Trophoblast cell (in vitro differentiated cells and primary cell): ENCODE results near the gene HPCAL4.

Experiments
- DNase-seq, 2 donors: peaks; one replicate each; pipeline ENCODE4 v3.0.0-alpha.2; 2016
- H2AFZ ChIP-seq: 2 replicates; pipeline ENCODE4 v1.6.1; 2013; ENCODE audit warnings: low read length, moderate library complexity, mild to moderate bottlenecking; ENCODE audit not compliant: insufficient read depth, poor library complexity
- H2AK5ac ChIP-seq: 2 replicates; pipeline ENCODE4 v1.6.1; 2013; ENCODE audit warnings: mild to moderate bottlenecking, low read length
- H2BK120ac ChIP-seq: 2 replicates; pipeline ENCODE4 v1.6.1; 2013; ENCODE audit warnings: low read length, mild to moderate bottlenecking, moderate library complexity; ENCODE audit not compliant: insufficient read depth, poor library complexity
- H2BK12ac ChIP-seq: 2 replicates; pipeline ENCODE4 v1.6.1; 2013; ENCODE audit warnings: mild to moderate bottlenecking, low read length, moderate library complexity
- H2BK5ac ChIP-seq: 2 replicates; pipeline ENCODE4 v1.6.1; 2013; ENCODE audit warnings: low read length, low read depth, moderate library complexity, mild to moderate bottlenecking; ENCODE audit not compliant: poor library complexity
- H3K14ac ChIP-seq: 2 replicates; pipeline ENCODE4 v1.6.1; 2013; ENCODE audit warnings: mild to moderate bottlenecking, low read length
- H3K18ac ChIP-seq: 2 replicates; pipeline ENCODE4 v1.6.1; 2013; ENCODE audit warnings: mild to moderate bottlenecking, low read length
- H3K23ac ChIP-seq: 2 replicates; pipeline ENCODE4 v1.6.1; 2013; ENCODE audit warnings: low read length
- H3K27ac ChIP-seq: 2 replicates; pipeline ENCODE4 v1.5.1; 2013; ENCODE audit warnings: low read depth, mild to moderate bottlenecking, inconsistent platforms, low read length, moderate library complexity
- H3K27me3 ChIP-seq: 2 replicates; pipeline ENCODE4 v1.6.1; 2013; ENCODE audit warnings: inconsistent platforms, mild to moderate bottlenecking, low read length, moderate library complexity; ENCODE audit not compliant: insufficient read depth
- H3K36me3 ChIP-seq, 2 experiments: 1 replicate in 1 of 2; 2 replicates in 1 of 2; pipeline ENCODE4 v1.6.1; 2013; ENCODE audit warnings: low read length in 2 of 2, mild to moderate bottlenecking in 2 of 2, moderate library complexity in 1 of 2; ENCODE audit not compliant: insufficient read depth in 2 of 2, control insufficient read depth in 1 of 2
- H3K4ac ChIP-seq: 2 replicates; pipeline ENCODE4 v1.6.1; 2013; ENCODE audit warnings: low read depth, mild to moderate bottlenecking, low read length, moderate library complexity
- H3K4me1 ChIP-seq, 2 experiments: 1 replicate in 1 of 2; 2 replicates in 1 of 2; pipeline ENCODE4 v1.6.1; 2013; ENCODE audit warnings: low read length in 2 of 2, mild to moderate bottlenecking in 2 of 2, moderate library complexity in 1 of 2; ENCODE audit not compliant: insufficient read depth in 2 of 2, control insufficient read depth in 1 of 2
- H3K4me2 ChIP-seq: 2 replicates; pipeline ENCODE4 v1.6.1; 2013; ENCODE audit warnings: inconsistent platforms, mild to moderate bottlenecking, low read length, moderate library complexity
- H3K4me3 ChIP-seq: 2 replicates; pipeline ENCODE4 v1.5.1; 2013; ENCODE audit warnings: mild to moderate bottlenecking, low read depth, low read length, inconsistent platforms
- H3K79me1 ChIP-seq: one replicate; pipeline ENCODE4 v1.6.1; 2013; ENCODE audit warnings: low read length
- H3K79me2 ChIP-seq: 2 replicates; pipeline ENCODE4 v1.6.1; 2013; ENCODE audit warnings: low read length, mild to moderate bottlenecking; ENCODE audit not compliant: control insufficient read depth, insufficient read depth, poor library complexity
- H3K9ac ChIP-seq: 2 replicates; pipeline ENCODE4 v1.6.1; 2013; ENCODE audit warnings: mild to moderate bottlenecking, low read length
- H3K9me3 ChIP-seq: 2 replicates; pipeline ENCODE4 v1.6.1; 2013; ENCODE audit warnings: low read depth, mild to moderate bottlenecking, control low read depth, inconsistent platforms, low read length; ENCODE audit not compliant: insufficient read depth
- H4K12ac ChIP-seq: 2 replicates; pipeline ENCODE4 v1.6.1; 2013; ENCODE audit warnings: low read depth, mild to moderate bottlenecking, low read length, moderate library complexity
- H4K8ac ChIP-seq: 2 replicates; pipeline ENCODE4 v1.6.1; 2013; ENCODE audit warnings: low read depth, mild to moderate bottlenecking, low read length, moderate library complexity
- H4K91ac ChIP-seq: one replicate; pipeline ENCODE4 v1.6.1; 2013; ENCODE audit warnings: low read depth, mild to moderate bottlenecking, low read length, moderate library complexity
- WGBS: extraction: QIAGEN DNeasy Blood & Tissue Kit; methylation state at CpG from one replicate; pipeline ENCODE4 v1.1.7; 2013; ENCODE audit warnings: missing lambda C conversion rate; ENCODE audit not compliant: insufficient read length, insufficient coverage; ENCODE audit errors: extremely low coverage; 5-methylcytosine and 5-hydroxymethylcytosine counted together

The HPCAL4 gene

GRCh38 chr1:39671433-39671792, 19.8 kb downstream of the HPCAL4 start:
- H3K4me2 ChIP-seq: peak overlapping the region; percentile 35
- no peak overlapping the region for H4K91ac ChIP-seq
- no peak overlapping the region for H4K12ac ChIP-seq
- no peaks in the 10 kb centered on the region for H3K79me2 ChIP-seq
- H3K27ac ChIP-seq: no peak overlapping the region
- H3K14ac ChIP-seq: no peak overlapping the region
- H2BK120ac ChIP-seq: no peak overlapping the region
- no peaks in the 10 kb centered on the region for H3K36me3 ChIP-seq
- peaks cover 0 to 4% of the 10 kb centered on the region in 2 experiments for H3K4me1 ChIP-seq
- H3K79me1 ChIP-seq: no peaks in the 10 kb centered on the region
- no peak overlapping the region for H3K23ac ChIP-seq
- WGBS: no CpG with 5 or more reads among the region's 26 CpGs
- H3K27me3 ChIP-seq: peaks cover 43% of the 10 kb centered on the region
- no peaks in the 10 kb centered on the region for H3K9me3 ChIP-seq
- no peak overlapping the region for H3K4ac ChIP-seq
- H4K8ac ChIP-seq: no peak overlapping the region
- H2AK5ac ChIP-seq: no peak overlapping the region
- H3K9ac ChIP-seq: no peak overlapping the region
- H2BK5ac ChIP-seq: no peak overlapping the region
- no peak overlapping the region for H3K4me3 ChIP-seq
- no peak overlapping the region for H2BK12ac ChIP-seq
- no peak overlapping the region for H3K18ac ChIP-seq
- no peak overlapping the region for H2AFZ ChIP-seq
- no peak for DNase-seq

DNA sequence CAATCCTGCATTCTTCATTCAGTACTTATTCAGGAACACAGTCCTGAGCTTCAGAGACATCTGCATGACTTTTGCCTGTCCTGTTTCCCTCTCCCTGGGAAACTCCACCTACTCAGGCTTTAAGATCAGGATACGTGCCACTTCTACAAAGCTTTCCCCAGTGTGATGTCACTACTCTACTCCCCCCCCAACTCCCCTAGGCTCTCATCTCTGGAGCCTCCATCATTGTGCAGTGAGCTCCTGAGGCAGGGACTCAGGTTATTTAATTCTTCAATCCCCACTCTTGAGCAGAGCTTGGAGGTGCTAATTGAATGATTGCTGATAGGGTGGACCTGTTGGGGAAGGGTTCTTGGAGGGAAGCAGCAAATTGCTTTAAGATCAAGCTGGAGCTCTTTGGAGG, 20.5 kb downstream of the HPCAL4 start:
- Histone ChIP-seq H3K14ac (no peak overlapping the region), H3K4me3 (no peak overlapping the region)
- WGBS: no CpG with 5 or more reads among the region's 1 CpG

DNA sequence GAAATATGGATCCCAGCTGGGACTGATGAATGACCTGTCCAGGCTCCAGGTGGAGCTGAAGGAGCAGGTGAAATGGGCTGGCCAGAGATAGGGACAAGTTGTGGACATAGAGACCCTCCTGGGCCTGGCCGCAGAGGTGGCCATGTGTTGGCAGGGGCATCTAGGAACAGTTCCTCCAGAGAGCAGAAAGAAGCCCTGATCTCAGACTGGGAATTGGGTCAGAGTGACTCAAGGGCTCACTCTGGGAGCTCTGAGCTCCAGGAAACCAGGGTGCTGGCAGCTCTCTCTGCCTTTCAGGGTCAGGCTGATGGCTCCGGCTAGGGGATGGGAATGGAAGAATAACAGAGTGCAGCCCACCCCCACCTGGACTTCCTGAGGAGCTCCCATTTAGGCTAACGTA, 22.3 kb downstream of the HPCAL4 start:
- Histone ChIP-seq H3K27me3 (peaks cover 40% of the 10 kb centered on the region), H3K4me2 (no peak overlapping the region), H3K14ac (no peak overlapping the region), H3K23ac (no peak overlapping the region), H3K4ac (no peak overlapping the region), H3K4me1 (peaks cover 0 to 4% of the 10 kb centered on the region in 2 experiments), H2BK12ac (no peak overlapping the region), H3K9me3 (peaks cover 6% of the 10 kb centered on the region), H3K79me1 (no peaks in the 10 kb centered on the region), H3K79me2 (no peaks in the 10 kb centered on the region), H2AK5ac (no peak overlapping the region), H2BK120ac (no peak overlapping the region), H3K9ac (no peak overlapping the region), H4K8ac (no peak overlapping the region), H3K4me3 (no peak overlapping the region), H4K12ac (no peak overlapping the region), H4K91ac (no peak overlapping the region), H3K27ac (no peak overlapping the region), H2AFZ (no peak overlapping the region), H2BK5ac (no peak overlapping the region), H3K36me3 (no peaks in the 10 kb centered on the region), H3K18ac (no peak overlapping the region)
- whole genome bisulfite sequencing: no CpG with 5 or more reads among the region's 3 CpGs
- no peak for DNase-seq

More for the DNA sequence above, 20.5 kb downstream of the HPCAL4 start:
- Histone ChIP-seq H3K4me1 (peaks cover 0 to 4% of the 10 kb centered on the region in 2 experiments), H3K27me3 (peaks cover 43% of the 10 kb centered on the region), H2BK120ac (no peak overlapping the region), H2AFZ (no peak overlapping the region), H3K4me2 (no peak overlapping the region), H4K91ac (no peak overlapping the region), H2BK5ac (no peak overlapping the region), H2BK12ac (no peak overlapping the region), H2AK5ac (no peak overlapping the region), H3K9ac (no peak overlapping the region), H4K8ac (no peak overlapping the region), H3K9me3 (peaks cover 4% of the 10 kb centered on the region), H3K36me3 (no peaks in the 10 kb centered on the region), H3K79me1 (no peaks in the 10 kb centered on the region), H3K23ac (no peak overlapping the region), H4K12ac (no peak overlapping the region), H3K18ac (no peak overlapping the region), H3K79me2 (no peaks in the 10 kb centered on the region), H3K27ac (no peak overlapping the region), H3K4ac (no peak overlapping the region)
- DNase-seq: no peak

DNA sequence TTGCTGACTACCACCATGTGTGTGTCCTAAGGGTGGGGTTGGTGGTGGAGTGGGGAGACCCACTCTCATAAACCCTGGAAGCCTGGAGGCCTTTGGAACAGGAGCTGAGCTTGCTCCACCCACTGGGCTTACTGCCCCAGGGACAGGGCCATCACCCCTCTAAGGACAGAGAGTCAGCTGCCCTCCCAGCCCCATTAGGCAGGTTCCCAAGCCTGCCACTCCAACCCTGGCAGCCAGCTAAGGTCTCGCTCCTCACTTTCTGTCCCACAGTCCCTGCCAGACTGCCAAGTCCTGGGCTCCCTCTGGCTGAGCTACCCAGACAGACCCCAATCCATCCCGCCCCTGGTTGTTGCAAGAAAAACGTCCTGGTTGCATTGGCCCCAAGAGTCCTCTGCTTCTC, 23.1 kb downstream of the HPCAL4 start:
- H4K91ac ChIP-seq: no peak overlapping the region
- H3K27ac ChIP-seq: no peak overlapping the region
- H3K14ac ChIP-seq: no peak overlapping the region
- no peak overlapping the region for H3K4ac ChIP-seq
- no peak overlapping the region for H2BK120ac ChIP-seq
- H4K12ac ChIP-seq: no peak overlapping the region
- H3K27me3 ChIP-seq: peaks cover 35% of the 10 kb centered on the region
- H3K4me1 ChIP-seq: peaks cover 0 to 4% of the 10 kb centered on the region in 2 experiments
- no peak overlapping the region for H3K4me2 ChIP-seq
- peak overlapping the region; percentile 15 for H3K4me3 ChIP-seq
- H2AK5ac ChIP-seq: no peak overlapping the region
- WGBS: no CpG with 5 or more reads among the region's 3 CpGs
- no peak overlapping the region for H2BK5ac ChIP-seq
- no peaks in the 10 kb centered on the region for H3K79me1 ChIP-seq
- H4K8ac ChIP-seq: no peak overlapping the region
- H3K36me3 ChIP-seq: no peaks in the 10 kb centered on the region
- no peak overlapping the region for H2BK12ac ChIP-seq
- H2AFZ ChIP-seq: no peak overlapping the region
- H3K18ac ChIP-seq: no peak overlapping the region
- no peak overlapping the region for H3K23ac ChIP-seq
- no peak for DNase-seq
- no peaks in the 10 kb centered on the region for H3K79me2 ChIP-seq
- peaks cover 6% of the 10 kb centered on the region for H3K9me3 ChIP-seq
- no peak overlapping the region for H3K9ac ChIP-seq
